Subcutaneous preadipocyte (primary cell): ENCODE measurements around the gene TBC1D3. TPM values are rescaled to one million over a fixed set of nuclear protein-coding genes. Genes with fewer than 3 reads are reported as not detected.

Experiments used
- small RNA-seq: library from RNA; depleted of rRNA; stranded (forward); fragments of <200 nt; gene quantifications from one replicate; pipeline ENCODE3, GENCODE V24; 2012
- total RNA-seq: library from RNA; depleted of rRNA; stranded (reverse); fragments of >200 nt; gene quantifications from 2 replicates; pipeline ENCODE4 v1.2.3, GENCODE V29; 2012

The TBC1D3 gene
- 0.98 TPM in 1 of 2 replicates, not detected in the other for total RNA-seq

DNA sequence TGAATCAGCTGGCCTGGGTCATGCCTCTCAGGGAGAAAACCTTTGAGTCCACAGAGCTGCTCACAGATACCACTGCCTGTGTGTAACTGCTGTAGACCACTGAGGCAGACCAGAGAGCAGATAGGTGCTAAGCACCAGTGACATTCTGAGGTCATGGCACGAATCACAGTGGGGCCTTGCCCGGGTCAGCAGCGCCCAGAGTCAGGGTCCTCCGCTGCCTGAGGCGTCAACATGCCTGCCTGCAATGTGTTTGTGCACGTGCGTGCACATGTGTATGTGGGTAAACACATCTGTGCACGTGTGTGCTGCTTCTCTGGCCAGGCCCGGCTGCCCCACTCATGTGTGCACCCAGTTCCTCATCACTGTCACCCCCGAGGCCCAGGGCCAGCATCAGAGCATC is at the start of gene TBC1D3:
TBC1D3 (minus strand) TSS at position 101 of the 400 bp plus-strand sequence. CDS start 1,526 bp downstream, outside the sequence.

Small RNAs within 50 kb of the gene (small RNA-seq; reads per million reads assigned to genes)
- gene RF00019 (not detected), gene RNA5SP526 (not detected)

Other genes starting within 250 kb of the TBC1D3 start
- 1.4 and 2.6 TPM in 2 replicates for gene TBC1D3L, start 203.5 kb downstream of the TBC1D3 start, total RNA-seq
- gene TBC1D3D, start 188.6 kb downstream of the TBC1D3 start, total RNA-seq, result under 0.01 and 0.59 TPM in 2 replicates
- gene TBC1D3C, start 123.9 kb downstream of the TBC1D3 start, total RNA-seq, result not detected in 2 replicates
- gene TBC1D3E, start 64.6 kb downstream of the TBC1D3 start, total RNA-seq, result not detected in 2 replicates
- 36.0 and 39.9 TPM in 2 replicates for gene MRPL45, start 104.6 kb upstream of the TBC1D3 start, total RNA-seq
- under 0.01 TPM in 1 of 2 replicates, not detected in the other for gene GPR179, start 151.4 kb upstream of the TBC1D3 start, total RNA-seq
- gene SOCS7, start 159.3 kb upstream of the TBC1D3 start, total RNA-seq, result 6.6 and 12.1 TPM in 2 replicates
- gene ARHGAP23, start 235.9 kb upstream of the TBC1D3 start, total RNA-seq, result 16.9 and 27.8 TPM in 2 replicates